Peyer's patch (tissue), 4 donors: ENCODE data around the gene WDR44. TPM values are rescaled to one million over a fixed set of nuclear protein-coding genes. Genes with fewer than 3 reads are reported as not detected.

Experiments
- DNase-seq, 3 donors: peaks; one replicate each; pipeline ENCODE4 v3.0.0-alpha.2; 2017 to 2019
- H3K27ac ChIP-seq, 4 donors: fragments of 200-600 bp; sonication (generic); one replicate each; pipeline ENCODE4 v1.5.1; 2016 to 2019
- H3K27me3 ChIP-seq, 2 donors: fragments of 200-600 bp; sonication (generic); one replicate each; pipeline ENCODE4 v1.5.1; 2019
- H3K36me3 ChIP-seq, 3 donors: fragments of 200-600 bp; sonication (generic); one replicate each; pipeline ENCODE4 v1.5.1; 2016 to 2019
- H3K4me1 ChIP-seq, 4 donors: fragments of 200-600 bp; sonication (generic); one replicate each; pipeline ENCODE4 v1.5.1; 2016 to 2019
- H3K4me3 ChIP-seq, 4 donors: fragments of 200-600 bp; sonication (generic); 1 replicate in 3 of 4; 2 replicates in 1 of 4; pipeline ENCODE4 v1.5.1; 2016 to 2019; ENCODE audit warnings: mild to moderate bottlenecking in 1 of 4
- H3K9me3 ChIP-seq, 4 donors: fragments of 200-600 bp; sonication (generic); one replicate each; pipeline ENCODE4 v1.5.1; 2016 to 2019; ENCODE audit warnings: mild to moderate bottlenecking in 1 of 4
- CTCF ChIP-seq, 6 experiments: fragments of 450-650 bp in 4 of 6; fragments of 200-600 bp in 2 of 6; sonication (generic) in 1 of 6; IDR thresholded peaks; one replicate each; pipeline ENCODE4 v1.5.1; 2017 to 2019; ENCODE audit warnings: antibody characterized with exemption in 6 of 6, mild to moderate bottlenecking in 3 of 6, moderate library complexity in 1 of 6
- POLR2A ChIP-seq, 2 donors: fragments of 450-650 bp; IDR thresholded peaks; one replicate each; pipeline ENCODE4 v1.5.1; 2017; ENCODE audit warnings: antibody characterized with exemption in 2 of 2, mild to moderate bottlenecking in 2 of 2, moderate library complexity in 2 of 2
- total RNA-seq, 4 donors: library from RNA; depleted of rRNA; stranded (reverse); fragments of >200 nt; gene quantifications; one replicate each; pipeline ENCODE4 v1.1.0, GENCODE V29; 2016

WDR44 gene
- total RNA-seq, 4 donors from 2014 or later = 11.8 to 35.5 (median 18.6) TPM

GRCh38 chrX:118364261-118364660, 18.4 kb downstream of the WDR44 start:
- no peak for TF ChIP-seq CTCF (IDR thresholded peaks at IDR 0.05)
- TF ChIP-seq POLR2A (IDR thresholded peaks at IDR 0.05) = no peak
- no peak overlapping the region for H3K27ac ChIP-seq
- no peaks in the 10 kb centered on the region for H3K9me3 ChIP-seq
- no peak for DNase-seq
- H3K4me1 ChIP-seq = no peaks in the 10 kb centered on the region
- no peaks in the 10 kb centered on the region for H3K36me3 ChIP-seq
- no peak overlapping the region for H3K4me3 ChIP-seq
- H3K27me3 ChIP-seq = no peaks in the 10 kb centered on the region

GRCh38 chrX:118367338-118367737, 21.4 kb downstream of the WDR44 start:
- Histone ChIP-seq H3K9me3 (no peaks in the 10 kb centered on the region), H3K4me1 (no peaks in the 10 kb centered on the region), H3K27me3 (no peaks in the 10 kb centered on the region), H3K4me3 (no peak overlapping the region), H3K27ac (no peak overlapping the region), H3K36me3 (no peaks in the 10 kb centered on the region)
- DNase-seq = no peak
- TF ChIP-seq POLR2A (IDR thresholded peaks at IDR 0.05) = no peak

GRCh38 chrX:118368398-118368797, 22.5 kb downstream of the WDR44 start:
- no peaks in the 10 kb centered on the region for H3K36me3 ChIP-seq
- H3K9me3 ChIP-seq = no peaks in the 10 kb centered on the region
- H3K27me3 ChIP-seq = no peaks in the 10 kb centered on the region
- no peak overlapping the region for H3K27ac ChIP-seq
- no peaks in the 10 kb centered on the region for H3K4me1 ChIP-seq
- TF ChIP-seq CTCF (IDR thresholded peaks at IDR 0.05) = no peak
- no peak for TF ChIP-seq POLR2A (IDR thresholded peaks at IDR 0.05)
- H3K4me3 ChIP-seq = no peak overlapping the region
- no peak for DNase-seq

GRCh38 chrX:118370921-118371624, 25.2 kb downstream of the WDR44 start:
- H3K27ac ChIP-seq = no peak overlapping the region
- H3K4me1 ChIP-seq = no peaks in the 10 kb centered on the region
- no peaks in the 10 kb centered on the region for H3K27me3 ChIP-seq
- H3K36me3 ChIP-seq = no peaks in the 10 kb centered on the region
- TF ChIP-seq POLR2A (IDR thresholded peaks at IDR 0.05) = no peak
- no peak for TF ChIP-seq CTCF (IDR thresholded peaks at IDR 0.05)
- no peak overlapping the region for H3K4me3 ChIP-seq
- no peak for DNase-seq
- H3K9me3 ChIP-seq = no peaks in the 10 kb centered on the region

GRCh38 chrX:118373538-118373937, 27.6 kb downstream of the WDR44 start:
- H3K27me3 ChIP-seq = no peaks in the 10 kb centered on the region
- no peak overlapping the region for H3K4me3 ChIP-seq
- no peaks in the 10 kb centered on the region for H3K4me1 ChIP-seq
- no peaks in the 10 kb centered on the region for H3K9me3 ChIP-seq
- no peak for TF ChIP-seq CTCF (IDR thresholded peaks at IDR 0.05)
- no peak for TF ChIP-seq POLR2A (IDR thresholded peaks at IDR 0.05)
- no peaks in the 10 kb centered on the region for H3K36me3 ChIP-seq
- no peak for DNase-seq
- no peak overlapping the region for H3K27ac ChIP-seq

GRCh38 chrX:118383120-118383519, 37.2 kb downstream of the WDR44 start:
- Histone ChIP-seq H3K36me3 (no peaks in the 10 kb centered on the region), H3K4me3 (no peak overlapping the region), H3K27ac (no peak overlapping the region), H3K4me1 (no peaks in the 10 kb centered on the region), H3K9me3 (no peaks in the 10 kb centered on the region), H3K27me3 (no peaks in the 10 kb centered on the region)
- DNase-seq = no peak
- TF ChIP-seq CTCF (IDR thresholded peaks at IDR 0.05) = no peak
